Activated CD4-positive, alpha-beta T cell treated with anti-CD3 and anti-CD28 coated beads, Interleukin-2, amount 50 U/mL, for 1 hour (primary cell): Measurements from ENCODE around the gene EDEM1.
"Not testable (repeated sequence)": the region's sequence is repeated elsewhere in the genome, so short reads cannot be mapped to it uniquely, and the experiment has no call there.

Source experiments
- DNase-seq: peaks from one replicate; pipeline ENCODE4 v3.0.0-alpha.2; 2020

Gene EDEM1

GRCh38 chr3:5187156-5187919 is at the start of gene EDEM1:
TSS of gene EDEM1 (plus strand) at chr3:5187707. CDS start at chr3:5187806, 99 bp downstream.
- peak; percentile 93 for DNase-seq

- no peak for DNase-seq
These were observed 49.1 kb upstream of the EDEM1 start for GRCh38 chr3:5138214-5138981.

- no peak for DNase-seq
These were observed 47.3 kb upstream of the EDEM1 start for GRCh38 chr3:5140230-5140621.

GRCh38 chr3:5140839-5141238 is 46.7 kb upstream of the EDEM1 start:
- DNase-seq = no peak

GRCh38 chr3:5141760-5142159 is 45.7 kb upstream of the EDEM1 start:
- no peak for DNase-seq

GRCh38 chr3:5143464-5143863 is 44.0 kb upstream of the EDEM1 start:
- DNase-seq = no peak

- no peak for DNase-seq
These were observed 43.1 kb upstream of the EDEM1 start for GRCh38 chr3:5144316-5144994.

GRCh38 chr3:5145120-5145519 is 42.4 kb upstream of the EDEM1 start:
- DNase-seq = no peak

GRCh38 chr3:5147152-5147551 is 40.4 kb upstream of the EDEM1 start:
- DNase-seq = not testable (repeated sequence)

- no peak for DNase-seq
These were observed 38.1 kb upstream of the EDEM1 start for GRCh38 chr3:5149306-5149880.

- DNase-seq = no peak
These were observed 35.9 kb upstream of the EDEM1 start for GRCh38 chr3:5151586-5151985.

- DNase-seq = no peak
These were observed 34.4 kb upstream of the EDEM1 start for GRCh38 chr3:5153074-5153473.

- no peak for DNase-seq
These were observed 32.3 kb upstream of the EDEM1 start for GRCh38 chr3:5155241-5155640.

- no peak for DNase-seq
These were observed 27.2 kb upstream of the EDEM1 start for GRCh38 chr3:5160321-5160720.

- no peak for DNase-seq
These were observed 26.3 kb upstream of the EDEM1 start for GRCh38 chr3:5160940-5161858.

GRCh38 chr3:5162102-5162501 is 25.4 kb upstream of the EDEM1 start:
- DNase-seq = no peak

- DNase-seq = no peak
These were observed 21.8 kb upstream of the EDEM1 start for GRCh38 chr3:5165698-5166097.

GRCh38 chr3:5166846-5167245 is 20.7 kb upstream of the EDEM1 start:
- no peak for DNase-seq

GRCh38 chr3:5168110-5168509 is 19.4 kb upstream of the EDEM1 start:
- no peak for DNase-seq

GRCh38 chr3:5169807-5170206 is 17.7 kb upstream of the EDEM1 start:
- no peak for DNase-seq

- DNase-seq = no peak
These were observed 16.5 kb upstream of the EDEM1 start for GRCh38 chr3:5170975-5171374.

GRCh38 chr3:5172018-5172417 is 15.5 kb upstream of the EDEM1 start:
- DNase-seq = no peak
